IPS-15b (cell line): ENCODE data around the gene TJP3.
"Not testable (repeated sequence)": the region's sequence is repeated elsewhere in the genome, so short reads cannot be mapped to it uniquely, and the experiment has no call there.

Experiments
- H3K27me3 ChIP-seq: one replicate; pipeline ENCODE4 v1.6.1; 2013; ENCODE audit warnings: low read length; ENCODE audit not compliant: control insufficient read depth, insufficient read depth
- H3K36me3 ChIP-seq: one replicate; pipeline ENCODE4 v1.6.1; 2013; ENCODE audit warnings: low read length; ENCODE audit not compliant: control insufficient read depth, insufficient read depth
- H3K4me1 ChIP-seq: one replicate; pipeline ENCODE4 v1.6.1; 2013; ENCODE audit warnings: mild to moderate bottlenecking, low read length; ENCODE audit not compliant: control insufficient read depth, insufficient read depth
- H3K4me3 ChIP-seq: one replicate; pipeline ENCODE4 v1.5.1; 2013; ENCODE audit warnings: low read depth, low read length
- H3K9ac ChIP-seq: one replicate; pipeline ENCODE4 v1.6.1; 2013; ENCODE audit warnings: low read depth, mild to moderate bottlenecking, low read length
- H3K9me3 ChIP-seq: one replicate; pipeline ENCODE4 v1.6.1; 2013; ENCODE audit warnings: mild to moderate bottlenecking, low read length; ENCODE audit not compliant: control insufficient read depth, insufficient read depth

The TJP3 gene

GRCh38 chr19:3762130-3762473 lies 53.9 kb downstream of the TJP3 start:
- no peaks in the 10 kb centered on the region for H3K27me3 ChIP-seq
- no peaks in the 10 kb centered on the region for H3K9me3 ChIP-seq
- peaks cover 3% of the 10 kb centered on the region for H3K4me1 ChIP-seq
- no peak overlapping the region for H3K9ac ChIP-seq
- peaks cover 18% of the 10 kb centered on the region for H3K36me3 ChIP-seq
- H3K4me3 ChIP-seq, result peak overlapping the region; percentile 97

- no peaks in the 10 kb centered on the region for H3K27me3 ChIP-seq
- no peaks in the 10 kb centered on the region for H3K9me3 ChIP-seq
- H3K36me3 ChIP-seq, result peaks cover 22% of the 10 kb centered on the region
- H3K4me3 ChIP-seq, result peak within 1 kb of the TSS; percentile 97
- peak within 1 kb of the TSS; percentile 87 for H3K9ac ChIP-seq
- H3K4me1 ChIP-seq, result peaks cover 3% of the 10 kb centered on the region
These were observed 54.6 kb downstream of the TJP3 start, which contains the start of gene MRPL54 for GRCh38 chr19:3762501-3763459. TSS of gene MRPL54 (plus strand) at chr19:3762682. CDS start at chr19:3762701, 19 bp downstream.

- Histone ChIP-seq H3K36me3 (peaks cover 13% of the 10 kb centered on the region), H3K4me3 (no peak overlapping the region), H3K4me1 (peaks cover 3% of the 10 kb centered on the region), H3K9me3 (no peaks in the 10 kb centered on the region), H3K27me3 (no peaks in the 10 kb centered on the region), H3K9ac (no peak overlapping the region)
These were observed 56.9 kb downstream of the TJP3 start for GRCh38 chr19:3765121-3765520.

GRCh38 chr19:3765757-3766156 lies 57.6 kb downstream of the TJP3 start:
- H3K4me1 ChIP-seq, H3K9ac ChIP-seq, H3K4me3 ChIP-seq, H3K9me3 ChIP-seq, H3K27me3 ChIP-seq: not testable (repeated sequence)
- peaks cover 13% of the 10 kb centered on the region for H3K36me3 ChIP-seq

- Histone ChIP-seq H3K36me3 (peaks cover 13% of the 10 kb centered on the region), H3K4me1 (peaks cover 3% of the 10 kb centered on the region), H3K27me3 (no peaks in the 10 kb centered on the region), H3K9ac (no peak overlapping the region), H3K9me3 (no peaks in the 10 kb centered on the region), H3K4me3 (no peak overlapping the region)
These were observed 58.3 kb downstream of the TJP3 start for GRCh38 chr19:3766520-3766919.

GRCh38 chr19:3767050-3767449 lies 58.9 kb downstream of the TJP3 start:
- peaks cover 3% of the 10 kb centered on the region for H3K4me1 ChIP-seq
- peaks cover 13% of the 10 kb centered on the region for H3K36me3 ChIP-seq

GRCh38 chr19:3768015-3768747 lies 60.0 kb downstream of the TJP3 start:
- H3K4me3 ChIP-seq, result no peak overlapping the region
- H3K4me1 ChIP-seq, result peaks cover under 1% of the 10 kb centered on the region
- no peaks in the 10 kb centered on the region for H3K27me3 ChIP-seq
- H3K36me3 ChIP-seq, result peaks cover 13% of the 10 kb centered on the region
- H3K9ac ChIP-seq, result no peak overlapping the region
- no peaks in the 10 kb centered on the region for H3K9me3 ChIP-seq

More at GRCh38 chr19:3767050-3767449, 58.9 kb downstream of the TJP3 start:
- Histone ChIP-seq H3K4me3 (no peak overlapping the region), H3K27me3 (no peaks in the 10 kb centered on the region), H3K9ac (no peak overlapping the region), H3K9me3 (no peaks in the 10 kb centered on the region)

GRCh38 chr19:3768748-3769099 lies 60.5 kb downstream of the TJP3 start:
- H3K27me3 ChIP-seq, result no peaks in the 10 kb centered on the region
- no peaks in the 10 kb centered on the region for H3K4me1 ChIP-seq
- H3K9ac ChIP-seq, result no peak overlapping the region
- H3K9me3 ChIP-seq, result no peaks in the 10 kb centered on the region
- H3K4me3 ChIP-seq, result no peak overlapping the region
- peaks cover 13% of the 10 kb centered on the region for H3K36me3 ChIP-seq

GRCh38 chr19:3769494-3769893 lies 61.3 kb downstream of the TJP3 start:
- Histone ChIP-seq H3K9ac (no peak overlapping the region), H3K27me3 (no peaks in the 10 kb centered on the region), H3K9me3 (no peaks in the 10 kb centered on the region), H3K4me1 (no peaks in the 10 kb centered on the region), H3K36me3 (peaks cover 13% of the 10 kb centered on the region), H3K4me3 (no peak overlapping the region)

- H3K9ac ChIP-seq, result no peak overlapping the region
- no peaks in the 10 kb centered on the region for H3K9me3 ChIP-seq
- H3K4me1 ChIP-seq, result no peaks in the 10 kb centered on the region
- H3K36me3 ChIP-seq, result peaks cover 10% of the 10 kb centered on the region
- H3K27me3 ChIP-seq, result no peaks in the 10 kb centered on the region
- no peak overlapping the region for H3K4me3 ChIP-seq
These were observed 62.2 kb downstream of the TJP3 start for GRCh38 chr19:3770136-3770999.
